ENCODE results near the gene PHLPP2.

The PHLPP2 gene

GRCh38 chr16:71670537-71670936, 54.0 kb downstream of the PHLPP2 start:
- DNase-seq (ENCODE audit: low read depth) = no peak
- no peak for TF ChIP-seq CTCF (IDR thresholded peaks at IDR 0.05; ENCODE audit: low read depth, low read length, missing control alignments)
- no peak overlapping the region for H3K4me3 ChIP-seq (ENCODE audit: low read depth, low read length)

- no peak for TF ChIP-seq CTCF (IDR thresholded peaks at IDR 0.05; ENCODE audit: low read depth, low read length, missing control alignments)
- no peak for DNase-seq (ENCODE audit: low read depth)
- no peak overlapping the region for H3K4me3 ChIP-seq (ENCODE audit: low read depth, low read length)
Measured at GRCh38 chr16:71669926-71670536, 54.5 kb downstream of the PHLPP2 start.

GRCh38 chr16:71666928-71667707, 57.4 kb downstream of the PHLPP2 start:
- no peak for DNase-seq (ENCODE audit: low read depth)
- TF ChIP-seq CTCF (IDR thresholded peaks at IDR 0.05; ENCODE audit: low read depth, low read length, missing control alignments) = no peak
- H3K4me3 ChIP-seq (ENCODE audit: low read depth, low read length) = no peak overlapping the region

GRCh38 chr16:71666264-71666663, 58.2 kb downstream of the PHLPP2 start:
- no peak for DNase-seq (ENCODE audit: low read depth)
- no peak overlapping the region for H3K4me3 ChIP-seq (ENCODE audit: low read depth, low read length)
- TF ChIP-seq CTCF (IDR thresholded peaks at IDR 0.05; ENCODE audit: low read depth, low read length, missing control alignments) = no peak

- H3K4me3 ChIP-seq (ENCODE audit: low read depth, low read length) = no peak overlapping the region
- TF ChIP-seq CTCF (IDR thresholded peaks at IDR 0.05; ENCODE audit: low read depth, low read length, missing control alignments) = no peak
Measured at GRCh38 chr16:71659471-71659870, 65.0 kb downstream of the PHLPP2 start.

GRCh38 chr16:71658771-71659170, 65.7 kb downstream of the PHLPP2 start:
- no peak for TF ChIP-seq CTCF (IDR thresholded peaks at IDR 0.05; ENCODE audit: low read depth, low read length, missing control alignments)
- no peak for DNase-seq (ENCODE audit: low read depth)
- no peak overlapping the region for H3K4me3 ChIP-seq (ENCODE audit: low read depth, low read length)

More at GRCh38 chr16:71659471-71659870, 65.0 kb downstream of the PHLPP2 start:
- no peak for DNase-seq (ENCODE audit: low read depth)

All from GM12864 (cell line).